LNCaP clone FGC (cell line): ENCODE measurements around the gene SBDS.

Experiments used
- DNase-seq: peaks from one replicate; pipeline ENCODE4 v3.0.0-alpha.2; 2011; ENCODE audit warnings: low read depth
- H3K4me3 ChIP-seq: 2 replicates; pipeline ENCODE4 v1.5.1; 2011; ENCODE audit warnings: mild to moderate bottlenecking, low read depth, low read length, control low read depth
- CTCF ChIP-seq: IDR thresholded peaks from 2 replicates; pipeline ENCODE4 v1.5.1; 2012; ENCODE audit warnings: mild to moderate bottlenecking; ENCODE audit not compliant: control insufficient read depth, insufficient read depth; ENCODE audit errors: extremely low read depth

SBDS gene

GRCh38 chr7:66937940-66938339 is 57.4 kb downstream of the SBDS start:
- DNase-seq = no peak
- H3K4me3 ChIP-seq = no peak overlapping the region
- no peak for TF ChIP-seq CTCF
